Measurements from ENCODE around the gene MT1G. TPM values are rescaled to one million over a fixed set of nuclear protein-coding genes. Genes with fewer than 3 reads are reported as not detected.

The MT1G gene
- total RNA-seq, 4 donors from 2014 or later = 410 to 930 (median 704) TPM

- 38 to 54% methylated on average over 1 of the region's 1 CpG for WGBS, 2 donors
- no peak overlapping the region for H3K27ac ChIP-seq
- H3K36me3 ChIP-seq = no peaks in the 10 kb centered on the region
- no peak overlapping the region for H3K4me3 ChIP-seq (replicated peaks in 1 of 3)
- DNase-seq = no peak
- H3K9me3 ChIP-seq = no peaks in the 10 kb centered on the region
- intact Hi-C loops (cut with DNase I) = no loop called here
- no peaks in the 10 kb centered on the region for H3K27me3 ChIP-seq
- H3K4me1 ChIP-seq = no peaks in the 10 kb centered on the region
- TF ChIP-seq CTCF (IDR thresholded peaks at IDR 0.05) (no peak), POLR2A (IDR thresholded peaks at IDR 0.05) (no peak)
Observed at GRCh38 chr16:56652600-56652999, 15.3 kb downstream of the MT1G start.

- Histone ChIP-seq H3K4me3 (replicated peaks in 1 of 3) (no peak within 1 kb of the TSS), H3K27me3 (no peaks in the 10 kb centered on the region), H3K27ac (no peak within 1 kb of the TSS), H3K9me3 (no peaks in the 10 kb centered on the region), H3K36me3 (no peaks in the 10 kb centered on the region), H3K4me1 (no peaks in the 10 kb centered on the region)
- no peak for TF ChIP-seq CTCF (IDR thresholded peaks at IDR 0.05)
- TF ChIP-seq POLR2A (IDR thresholded peaks at IDR 0.05) = no peak
- DNase-seq = no peak
- intact Hi-C loops (cut with DNase I) = no loop called here
- 54 to 77% methylated on average over 2 to 7 of the region's 7 CpGs for WGBS, 2 donors
Observed at GRCh38 chr16:56651586-56651985, 16.3 kb downstream of the MT1G start, which contains the start of gene MT1B. TSS of gene MT1B (plus strand) at chr16:56651886. CDS start at chr16:56651954, 68 bp downstream.

GRCh38 chr16:56649820-56650219 is 18.0 kb downstream of the MT1G start:
- WGBS, 2 donors = 91 to 92% methylated on average over 3 of the region's 3 CpGs
- intact Hi-C loops (cut with DNase I) = no loop called here
- Histone ChIP-seq H3K9me3 (no peaks in the 10 kb centered on the region), H3K36me3 (no peaks in the 10 kb centered on the region), H3K4me1 (no peaks in the 10 kb centered on the region), H3K27me3 (no peaks in the 10 kb centered on the region), H3K27ac (no peak overlapping the region), H3K4me3 (replicated peaks in 1 of 3) (no peak overlapping the region)
- no peak for DNase-seq
- TF ChIP-seq CTCF (IDR thresholded peaks at IDR 0.05) = no peak
- TF ChIP-seq POLR2A (IDR thresholded peaks at IDR 0.05) = no peak

GRCh38 chr16:56649271-56649670 is 18.6 kb downstream of the MT1G start:
- Histone ChIP-seq H3K9me3 (no peaks in the 10 kb centered on the region), H3K4me3 (replicated peaks in 1 of 3) (no peak overlapping the region), H3K27me3 (no peaks in the 10 kb centered on the region), H3K36me3 (no peaks in the 10 kb centered on the region), H3K27ac (no peak overlapping the region), H3K4me1 (peaks cover 0 to 1% of the 10 kb centered on the region in 2 donors)
- intact Hi-C loops (cut with DNase I) = no loop called here
- 86 to 100% methylated on average over 2 of the region's 2 CpGs for WGBS, 2 donors
- TF ChIP-seq POLR2A (IDR thresholded peaks at IDR 0.05) = no peak
- DNase-seq = no peak

GRCh38 chr16:56647641-56648431 is 20.0 kb downstream of the MT1G start:
- no peaks in the 10 kb centered on the region for H3K9me3 ChIP-seq
- intact Hi-C loops (cut with DNase I) = no loop called here
- H3K4me1 ChIP-seq = peaks cover 7 to 15% of the 10 kb centered on the region in 2 donors
- H3K27me3 ChIP-seq = no peaks in the 10 kb centered on the region
- no peak overlapping the region for H3K27ac ChIP-seq
- no peak for TF ChIP-seq CTCF (IDR thresholded peaks at IDR 0.05)
- no peak for TF ChIP-seq POLR2A (IDR thresholded peaks at IDR 0.05)
- 48 to 63% methylated on average over 10 to 21 of the region's 33 CpGs for WGBS, 2 donors
- no peak for DNase-seq
- H3K36me3 ChIP-seq = no peaks in the 10 kb centered on the region
- no peak overlapping the region for H3K4me3 ChIP-seq (replicated peaks in 1 of 3)

Data from thyroid gland (tissue), 4 donors.